Endothelial cell (in vitro differentiated cells): Measurements from ENCODE around the gene SSTR5. TPM values are rescaled to one million over a fixed set of nuclear protein-coding genes. Genes with fewer than 3 reads are reported as not detected.

ENCODE experiments used
- DNase-seq: peaks from one replicate; pipeline ENCODE4 v3.0.0; 2021; ENCODE audit warnings: low spot score
- H3K27ac Mint-ChIP-seq: one replicate; pipeline ENCODE4 v1.8.0; 2021; ENCODE audit warnings: mixed read lengths, inconsistent platforms; ENCODE audit not compliant: unreplicated experiment
- H3K27me3 Mint-ChIP-seq: one replicate; pipeline ENCODE4 v1.8.0; 2021; ENCODE audit warnings: mild to moderate bottlenecking, moderate library complexity, mixed read lengths, inconsistent platforms; ENCODE audit not compliant: unreplicated experiment
- H3K36me3 Mint-ChIP-seq: one replicate; pipeline ENCODE4 v1.8.0; 2021; ENCODE audit warnings: mild to moderate bottlenecking, low read depth, mixed read lengths, inconsistent platforms; ENCODE audit not compliant: unreplicated experiment
- H3K4me1 Mint-ChIP-seq: one replicate; pipeline ENCODE4 v1.8.0; 2021; ENCODE audit warnings: mild to moderate bottlenecking, mixed read lengths, inconsistent platforms; ENCODE audit not compliant: unreplicated experiment
- H3K4me3 Mint-ChIP-seq: one replicate; pipeline ENCODE4 v1.8.0; 2021; ENCODE audit warnings: mild to moderate bottlenecking, mixed read lengths, inconsistent platforms; ENCODE audit not compliant: unreplicated experiment
- H3K9me3 Mint-ChIP-seq: one replicate; pipeline ENCODE4 v1.8.0; 2021; ENCODE audit warnings: mixed read lengths, inconsistent platforms; ENCODE audit not compliant: unreplicated experiment
- total RNA-seq: library from RNA; stranded (reverse); fragmentation: NEBNext Ultra II Directional; extraction: Animal tissue kit (Norgen Biotek cat#: 25700); gene quantifications from one replicate; pipeline ENCODE4 v1.2.1, GENCODE V29; 2021; ENCODE audit not compliant: unreplicated experiment
- TF ChIP-seq, protein P1 (sequence below): fragments of 200-600 bp; sonication (generic); IDR thresholded peaks from one replicate; pipeline ENCODE4 v1.5.0; 2021; ENCODE audit warnings: antibody characterized with exemption; ENCODE audit not compliant: unreplicated experiment

Gene SSTR5
- total RNA-seq, 1 donor from 2014 or later = not detected

DNA sequence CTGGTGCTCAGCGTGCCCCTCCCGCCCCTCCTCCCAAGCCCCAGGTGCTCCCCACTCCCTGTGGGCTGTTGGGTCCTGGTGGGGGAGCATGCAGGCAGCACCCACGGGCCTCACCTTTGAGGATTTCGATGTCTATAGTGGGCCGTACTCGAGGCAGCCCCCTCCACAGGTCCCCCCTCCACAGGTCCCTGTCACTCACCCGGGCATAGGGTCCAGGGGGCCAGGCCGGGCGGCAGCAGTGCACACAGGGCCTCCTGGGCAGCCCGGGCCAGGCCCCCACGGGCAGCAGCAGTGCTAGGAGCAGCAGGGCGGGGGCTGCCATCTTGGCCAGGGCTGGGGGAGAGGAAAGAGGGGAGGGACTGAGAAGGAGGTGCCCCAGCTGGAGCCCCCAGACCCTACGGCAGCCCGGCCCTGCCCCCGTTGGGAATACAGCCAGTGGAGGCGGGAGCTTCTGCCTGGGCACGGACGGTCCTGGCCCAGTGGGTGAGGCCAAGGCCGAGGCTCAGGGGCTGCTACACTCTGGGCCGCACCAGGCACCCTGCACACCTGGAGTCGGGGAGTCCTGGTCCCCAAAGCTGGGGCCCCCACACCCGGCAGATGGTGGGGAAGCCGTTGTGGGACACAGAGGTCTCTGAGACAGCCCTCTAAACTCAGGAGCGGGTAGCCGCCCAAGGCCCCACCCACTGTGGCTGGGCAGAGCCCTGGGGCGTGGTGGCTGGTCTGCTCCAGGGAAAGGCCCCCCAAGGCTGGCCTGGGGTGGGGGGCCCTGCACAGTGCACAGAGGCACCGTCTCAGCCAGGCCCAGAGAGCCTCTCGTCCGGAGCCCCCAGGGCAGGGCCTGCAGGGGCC is 22.3 kb downstream of the SSTR5 start:
- Mint-ChIP-seq H3K27me3 (peaks cover 2% of the 10 kb centered on the region), H3K27ac (no peak overlapping the region), H3K4me1 (no peaks in the 10 kb centered on the region)

DNA sequence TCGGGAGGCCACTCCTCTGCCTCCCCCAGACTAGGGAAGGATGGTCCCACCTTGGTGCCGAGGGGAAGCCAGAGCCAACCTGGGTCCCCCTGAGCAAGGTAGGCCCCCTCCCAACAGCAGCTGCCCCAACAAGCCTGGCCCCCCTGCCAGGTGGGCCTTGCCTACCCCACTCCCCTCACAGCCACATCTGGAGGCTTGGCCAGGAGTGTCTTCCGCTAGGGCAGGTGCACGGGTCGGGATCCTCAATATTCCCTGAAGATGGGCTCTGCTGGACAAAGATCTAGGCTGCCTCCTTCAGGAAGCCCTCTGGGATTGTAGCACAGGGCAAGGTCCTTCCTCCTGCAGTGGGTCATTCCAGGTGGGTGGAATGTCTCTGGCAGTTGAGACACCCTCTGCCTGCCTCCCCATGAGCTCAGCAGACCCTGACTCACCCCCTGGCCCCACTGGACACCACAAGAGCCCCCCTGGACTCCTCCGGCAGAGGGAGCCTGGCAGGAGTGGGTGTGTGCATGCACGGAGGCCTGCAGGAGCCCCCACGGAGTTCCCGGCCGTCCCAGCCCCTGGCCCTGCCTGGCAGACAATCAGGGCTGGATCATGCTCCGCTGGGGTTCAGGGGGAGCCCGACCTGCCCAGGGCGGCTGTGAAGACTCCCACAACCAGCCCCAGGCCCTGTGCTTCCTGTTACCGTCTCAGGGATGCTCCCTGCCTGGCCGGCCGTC is 23.1 kb downstream of the SSTR5 start:
- Mint-ChIP-seq H3K27ac (no peak overlapping the region), H3K4me1 (no peaks in the 10 kb centered on the region), H3K27me3 (peaks cover 2% of the 10 kb centered on the region), H3K36me3 (no peaks in the 10 kb centered on the region), H3K9me3 (no peaks in the 10 kb centered on the region), H3K4me3 (no peak overlapping the region)
- DNase-seq = no peak
- TF ChIP-seq, protein P1, sequence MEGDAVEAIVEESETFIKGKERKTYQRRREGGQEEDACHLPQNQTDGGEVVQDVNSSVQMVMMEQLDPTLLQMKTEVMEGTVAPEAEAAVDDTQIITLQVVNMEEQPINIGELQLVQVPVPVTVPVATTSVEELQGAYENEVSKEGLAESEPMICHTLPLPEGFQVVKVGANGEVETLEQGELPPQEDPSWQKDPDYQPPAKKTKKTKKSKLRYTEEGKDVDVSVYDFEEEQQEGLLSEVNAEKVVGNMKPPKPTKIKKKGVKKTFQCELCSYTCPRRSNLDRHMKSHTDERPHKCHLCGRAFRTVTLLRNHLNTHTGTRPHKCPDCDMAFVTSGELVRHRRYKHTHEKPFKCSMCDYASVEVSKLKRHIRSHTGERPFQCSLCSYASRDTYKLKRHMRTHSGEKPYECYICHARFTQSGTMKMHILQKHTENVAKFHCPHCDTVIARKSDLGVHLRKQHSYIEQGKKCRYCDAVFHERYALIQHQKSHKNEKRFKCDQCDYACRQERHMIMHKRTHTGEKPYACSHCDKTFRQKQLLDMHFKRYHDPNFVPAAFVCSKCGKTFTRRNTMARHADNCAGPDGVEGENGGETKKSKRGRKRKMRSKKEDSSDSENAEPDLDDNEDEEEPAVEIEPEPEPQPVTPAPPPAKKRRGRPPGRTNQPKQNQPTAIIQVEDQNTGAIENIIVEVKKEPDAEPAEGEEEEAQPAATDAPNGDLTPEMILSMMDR = no peak

More for the DNA sequence above, 22.3 kb downstream of the SSTR5 start:
- Mint-ChIP-seq H3K9me3 (no peaks in the 10 kb centered on the region), H3K4me3 (no peak overlapping the region), H3K36me3 (no peaks in the 10 kb centered on the region)
- no peak for DNase-seq
- TF ChIP-seq, protein P1 = no peak

DNA sequence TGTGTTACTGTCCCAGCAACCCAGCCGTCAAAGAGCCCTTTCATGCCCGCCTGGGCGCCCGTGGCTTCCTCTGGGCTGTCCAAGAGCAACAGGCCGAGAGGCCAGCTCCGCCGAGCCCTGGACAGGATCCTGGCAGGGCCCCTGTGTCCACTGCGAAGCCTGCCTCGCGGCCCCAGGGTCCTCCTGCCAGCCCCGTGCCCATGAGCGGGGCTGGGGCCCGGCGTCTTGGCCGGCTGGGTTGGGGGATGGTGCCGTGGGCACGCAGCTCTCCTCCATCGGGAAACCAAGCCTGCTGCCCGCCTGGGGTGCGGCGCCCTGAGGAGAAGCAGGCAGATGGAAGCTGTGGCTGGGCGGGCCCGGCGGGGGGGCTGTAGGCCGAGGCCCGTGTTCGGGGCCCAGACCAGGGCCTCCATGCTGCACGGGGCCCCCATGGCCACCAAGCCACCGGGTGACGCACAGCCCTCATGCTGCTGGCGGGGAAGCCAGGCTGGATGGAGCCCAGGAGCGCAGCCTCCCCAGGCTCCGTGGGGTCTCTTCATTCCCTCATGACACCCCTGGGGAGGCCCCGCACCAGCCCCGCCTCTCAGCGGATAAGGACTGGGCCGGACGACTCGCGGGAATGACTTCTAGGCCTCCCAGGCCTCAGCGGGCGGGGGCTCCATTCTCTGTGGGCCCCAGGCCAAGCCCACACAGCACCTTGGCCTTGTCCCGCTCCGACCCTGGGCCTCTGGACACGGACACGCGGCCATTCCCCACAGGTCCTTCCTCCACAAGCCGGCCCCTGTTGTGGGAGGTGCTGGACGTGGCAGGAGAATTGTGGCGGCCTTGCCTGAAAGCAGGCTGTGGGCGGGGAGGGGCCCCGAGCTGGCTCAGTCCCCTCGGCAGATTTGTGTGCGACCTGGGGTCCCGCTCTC is 23.9 kb downstream of the SSTR5 start, which contains the start of gene C1QTNF8:
Gene C1QTNF8, minus strand, starts transcription at position 76 of the 914 bp plus-strand sequence. CDS start 1,322 bp downstream, outside the sequence.
- H3K27me3 Mint-ChIP-seq = peaks cover 2% of the 10 kb centered on the region

DNA sequence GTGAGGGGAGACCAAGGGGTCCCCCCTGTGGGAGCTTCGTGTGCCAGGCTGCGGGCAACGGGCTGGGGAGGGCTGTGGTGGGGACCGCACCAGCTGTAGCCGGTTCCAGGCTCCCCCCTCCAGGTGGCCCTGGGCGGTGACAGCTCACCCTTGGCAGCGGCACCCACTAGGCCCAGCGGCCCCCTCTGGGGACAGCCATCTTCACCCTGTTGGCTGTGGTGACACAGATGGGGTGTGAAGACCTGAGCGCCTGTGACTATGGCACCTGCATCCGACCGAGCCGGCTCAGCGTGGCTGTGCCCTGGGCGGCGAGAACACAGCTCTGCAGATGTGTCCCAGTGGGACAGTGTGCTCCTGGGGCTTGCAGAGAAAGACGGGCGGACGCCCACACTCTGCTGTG is 24.6 kb downstream of the SSTR5 start:
- TF ChIP-seq, protein P1 = no peak
- H3K27ac Mint-ChIP-seq = no peak overlapping the region
- no peaks in the 10 kb centered on the region for H3K9me3 Mint-ChIP-seq
- H3K4me3 Mint-ChIP-seq = no peak overlapping the region
- no peaks in the 10 kb centered on the region for H3K27me3 Mint-ChIP-seq
- H3K36me3 Mint-ChIP-seq = no peaks in the 10 kb centered on the region
- no peak for DNase-seq
- H3K4me1 Mint-ChIP-seq = no peaks in the 10 kb centered on the region

More for the DNA sequence above, 23.9 kb downstream of the SSTR5 start, which contains the start of gene C1QTNF8:
- Mint-ChIP-seq H3K27ac (no peak within 1 kb of the TSS), H3K4me3 (no peak within 1 kb of the TSS), H3K36me3 (no peaks in the 10 kb centered on the region), H3K4me1 (no peaks in the 10 kb centered on the region), H3K9me3 (no peaks in the 10 kb centered on the region)
- DNase-seq = no peak
- TF ChIP-seq, protein P1 = no peak
